Type B pancreatic cell (in vitro differentiated cells): ENCODE measurements around the gene PNO1. TPM values are rescaled to one million over a fixed set of nuclear protein-coding genes. Genes with fewer than 3 reads are reported as not detected.
A peak's percentile ranks its signal among the peaks of the same experiment; 100 is the strongest.

Experiments used
- DNase-seq: peaks from one replicate; pipeline ENCODE4 v3.0.0; 2021; ENCODE audit warnings: mixed read lengths; ENCODE audit not compliant: unreplicated experiment; ENCODE audit errors: extremely low spot score
- H3K27ac Mint-ChIP-seq: 2 replicates; pipeline ENCODE4 v1.8.0; 2021; ENCODE audit warnings: mild to moderate bottlenecking, mixed read lengths
- H3K27me3 Mint-ChIP-seq: 2 replicates; pipeline ENCODE4 v1.8.0; 2021; ENCODE audit warnings: mixed read lengths
- H3K36me3 Mint-ChIP-seq: 2 replicates; pipeline ENCODE4 v1.8.0; 2021; ENCODE audit warnings: mixed read lengths
- H3K4me1 Mint-ChIP-seq: one replicate; pipeline ENCODE4 v1.8.0; 2021; ENCODE audit warnings: mixed read lengths; ENCODE audit not compliant: unreplicated experiment
- H3K4me3 Mint-ChIP-seq: 2 replicates; pipeline ENCODE4 v1.8.0; 2021; ENCODE audit warnings: mild to moderate bottlenecking, mixed read lengths
- H3K9me3 Mint-ChIP-seq: 2 replicates; pipeline ENCODE4 v1.8.0; 2021; ENCODE audit warnings: mixed read lengths
- total RNA-seq: library from RNA; stranded (reverse); gene quantifications from 2 replicates; pipeline ENCODE4 v1.2.1, GENCODE V29; 2021; ENCODE audit warnings: low replicate concordance
- TF ChIP-seq, protein P1 (sequence below): fragments of 200-600 bp; sonication (generic); conservative IDR thresholded peaks from 2 replicates; pipeline ENCODE4 v1.5.0; 2021; ENCODE audit warnings: antibody characterized with exemption, mild to moderate bottlenecking

PNO1 gene
- total RNA-seq, 1 donor from 2014 or later: 13.5 TPM

DNA sequence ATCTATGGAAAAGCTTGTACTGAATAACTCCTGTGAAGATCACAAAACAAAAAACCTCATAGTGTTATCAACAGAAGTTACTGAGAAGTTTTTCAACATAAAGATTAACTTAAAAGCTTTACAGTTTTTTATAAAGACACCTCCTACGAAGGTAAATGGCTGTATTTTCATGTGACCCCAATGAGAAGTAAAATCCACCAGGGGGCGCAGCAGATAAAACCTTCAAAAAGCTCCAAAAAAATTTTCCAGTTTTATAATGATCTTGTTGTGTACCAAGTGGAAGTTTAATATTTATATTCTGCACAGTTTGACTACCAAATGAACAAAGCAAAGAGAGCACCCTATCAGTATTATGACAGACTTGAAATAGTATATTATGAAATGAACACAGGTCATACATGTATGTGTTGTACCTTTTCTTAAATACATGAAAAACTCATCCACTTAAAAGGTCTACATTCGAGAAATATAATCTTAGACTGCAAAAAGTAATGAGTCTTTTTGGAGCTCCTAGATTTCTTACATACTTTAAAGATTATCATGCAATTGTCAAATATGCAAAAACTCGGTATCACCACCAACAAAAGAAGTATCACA is 38.5 kb downstream of the PNO1 start:
- DNase-seq: no peak
- Mint-ChIP-seq H3K9me3 (no peaks in the 10 kb centered on the region), H3K4me3 (no peak overlapping the region), H3K27ac (no peak overlapping the region), H3K36me3 (peaks cover 4% of the 10 kb centered on the region), H3K4me1 (peaks cover 14% of the 10 kb centered on the region), H3K27me3 (no peaks in the 10 kb centered on the region)
- TF ChIP-seq, protein P1, sequence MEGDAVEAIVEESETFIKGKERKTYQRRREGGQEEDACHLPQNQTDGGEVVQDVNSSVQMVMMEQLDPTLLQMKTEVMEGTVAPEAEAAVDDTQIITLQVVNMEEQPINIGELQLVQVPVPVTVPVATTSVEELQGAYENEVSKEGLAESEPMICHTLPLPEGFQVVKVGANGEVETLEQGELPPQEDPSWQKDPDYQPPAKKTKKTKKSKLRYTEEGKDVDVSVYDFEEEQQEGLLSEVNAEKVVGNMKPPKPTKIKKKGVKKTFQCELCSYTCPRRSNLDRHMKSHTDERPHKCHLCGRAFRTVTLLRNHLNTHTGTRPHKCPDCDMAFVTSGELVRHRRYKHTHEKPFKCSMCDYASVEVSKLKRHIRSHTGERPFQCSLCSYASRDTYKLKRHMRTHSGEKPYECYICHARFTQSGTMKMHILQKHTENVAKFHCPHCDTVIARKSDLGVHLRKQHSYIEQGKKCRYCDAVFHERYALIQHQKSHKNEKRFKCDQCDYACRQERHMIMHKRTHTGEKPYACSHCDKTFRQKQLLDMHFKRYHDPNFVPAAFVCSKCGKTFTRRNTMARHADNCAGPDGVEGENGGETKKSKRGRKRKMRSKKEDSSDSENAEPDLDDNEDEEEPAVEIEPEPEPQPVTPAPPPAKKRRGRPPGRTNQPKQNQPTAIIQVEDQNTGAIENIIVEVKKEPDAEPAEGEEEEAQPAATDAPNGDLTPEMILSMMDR: peak; percentile 78

DNA sequence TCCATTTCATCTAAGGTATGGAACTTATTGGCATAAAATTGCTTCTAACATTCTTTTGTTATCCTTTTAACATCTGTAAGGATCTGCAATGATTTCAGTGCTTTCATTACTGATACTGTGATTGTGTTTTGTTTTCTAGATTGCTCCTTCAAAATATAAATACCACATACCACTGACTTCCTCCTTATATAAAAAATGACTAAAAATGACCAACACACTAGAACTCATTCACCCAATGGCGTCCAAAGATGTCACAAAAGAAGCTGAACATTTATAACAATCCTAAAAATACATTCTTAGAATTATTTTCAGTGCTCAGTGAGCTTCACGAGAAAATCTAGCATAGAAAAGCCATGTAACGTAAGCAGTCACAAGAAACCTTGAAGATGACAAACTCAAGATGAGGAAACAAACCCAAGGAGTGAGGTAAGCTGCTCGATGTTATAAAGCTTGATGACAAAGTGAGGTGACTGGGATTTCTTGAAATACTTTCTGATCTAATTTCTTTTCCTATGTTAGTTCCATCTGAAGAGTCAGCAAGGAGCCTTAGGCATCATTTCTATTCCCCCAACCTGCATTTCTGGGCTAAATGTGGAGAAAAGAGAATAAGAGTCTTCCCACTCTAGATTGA is 42.6 kb downstream of the PNO1 start:
- H3K27ac Mint-ChIP-seq: no peak overlapping the region
- TF ChIP-seq, protein P1: no peak

DNA sequence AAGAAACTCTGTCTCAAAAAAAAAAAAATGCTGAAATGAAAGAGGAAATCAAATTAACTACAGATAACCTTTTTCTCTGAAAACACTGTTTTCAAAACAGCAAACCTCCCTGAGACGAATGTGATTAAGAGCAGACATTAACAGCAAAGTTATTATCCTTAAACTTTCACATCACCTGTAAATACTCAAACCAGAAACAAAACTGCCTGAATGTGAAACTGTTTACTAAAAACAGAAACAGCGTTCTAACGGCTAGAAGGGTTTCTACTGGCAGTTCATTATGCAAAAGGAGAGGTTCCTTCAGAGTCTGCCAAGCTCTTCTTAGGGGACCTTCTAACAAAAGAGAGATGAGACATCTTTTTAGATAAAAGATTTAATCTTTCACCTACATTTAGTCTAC is 45.9 kb downstream of the PNO1 start:
- peaks cover 9% of the 10 kb centered on the region for H3K36me3 Mint-ChIP-seq

More for the DNA sequence above, 42.6 kb downstream of the PNO1 start:
- Mint-ChIP-seq H3K27me3 (no peaks in the 10 kb centered on the region), H3K4me1 (peaks cover 4% of the 10 kb centered on the region), H3K4me3 (no peak overlapping the region), H3K9me3 (no peaks in the 10 kb centered on the region), H3K36me3 (peaks cover 4% of the 10 kb centered on the region)
- DNase-seq: no peak

GRCh38 chr2:68206793-68207192 is 49.1 kb downstream of the PNO1 start:
- H3K27ac Mint-ChIP-seq: peak overlapping the region; percentile 1

More for the DNA sequence above, 45.9 kb downstream of the PNO1 start:
- no peak for DNase-seq
- Mint-ChIP-seq H3K27ac (no peak overlapping the region), H3K4me3 (no peak overlapping the region), H3K27me3 (no peaks in the 10 kb centered on the region), H3K9me3 (no peaks in the 10 kb centered on the region), H3K4me1 (no peaks in the 10 kb centered on the region)
- TF ChIP-seq, protein P1: no peak

GRCh38 chr2:68214381-68214780 is 56.7 kb downstream of the PNO1 start:
- peaks cover 18% of the 10 kb centered on the region for H3K4me1 Mint-ChIP-seq

More at GRCh38 chr2:68206793-68207192, 49.1 kb downstream of the PNO1 start:
- H3K9me3 Mint-ChIP-seq: no peaks in the 10 kb centered on the region
- H3K4me1 Mint-ChIP-seq: no peaks in the 10 kb centered on the region
- H3K4me3 Mint-ChIP-seq: no peak overlapping the region
- no peak for DNase-seq
- H3K27me3 Mint-ChIP-seq: no peaks in the 10 kb centered on the region
- TF ChIP-seq, protein P1: no peak
- H3K36me3 Mint-ChIP-seq: peaks cover 23% of the 10 kb centered on the region

More at GRCh38 chr2:68214381-68214780, 56.7 kb downstream of the PNO1 start:
- no peak overlapping the region for H3K4me3 Mint-ChIP-seq
- TF ChIP-seq, protein P1: no peak
- no peak for DNase-seq
- H3K27ac Mint-ChIP-seq: no peak overlapping the region
- H3K9me3 Mint-ChIP-seq: no peaks in the 10 kb centered on the region
- no peaks in the 10 kb centered on the region for H3K27me3 Mint-ChIP-seq
- peaks cover 31% of the 10 kb centered on the region for H3K36me3 Mint-ChIP-seq
